Neural cell (in vitro differentiated cells): ENCODE measurements around the gene NOP16. TPM values are rescaled to one million over a fixed set of nuclear protein-coding genes. Genes with fewer than 3 reads are reported as not detected.

Source experiments
- H2AFZ ChIP-seq: fragments of 200-600, 300-800 bp; sonication (generic), shearing (Covaris generic); 2 replicates; pipeline ENCODE4 v1.6.0; 2014; ENCODE audit warnings: low read depth, mild to moderate bottlenecking, antibody characterized with exemption, low read length, moderate library complexity
- H3F3A ChIP-seq: fragments of 200-600 bp; shearing (Covaris generic); 2 replicates; pipeline ENCODE4 v1.6.1; 2016; ENCODE audit warnings: mild to moderate bottlenecking, moderate library complexity, mixed read lengths, antibody characterized with exemption, low read length; ENCODE audit not compliant: insufficient read depth, poor library complexity, severe bottlenecking
- H3K27ac ChIP-seq: fragments of 200-600, 300-800 bp; sonication (generic), shearing (Covaris generic); 2 replicates; pipeline ENCODE4 v1.5.1; 2014; ENCODE audit warnings: mild to moderate bottlenecking, low read length, moderate library complexity
- H3K27me3 ChIP-seq: fragments of 300-800, 200-600 bp; sonication (generic), shearing (Covaris generic); 2 replicates; pipeline ENCODE4 v1.6.0; 2014; ENCODE audit warnings: mild to moderate bottlenecking, low read depth, low read length, moderate library complexity; ENCODE audit not compliant: insufficient read depth
- H3K36me3 ChIP-seq: fragments of 300-800, 200-600 bp; sonication (generic), shearing (Covaris generic); 2 replicates; pipeline ENCODE4 v1.5.1; 2014; ENCODE audit warnings: mild to moderate bottlenecking, antibody characterized with exemption, low read length, moderate library complexity; ENCODE audit not compliant: insufficient read depth
- H3K4me2 ChIP-seq: fragments of 300-800, 200-600 bp; sonication (generic), shearing (Covaris generic); 2 replicates; pipeline ENCODE4 v1.6.0; 2014; ENCODE audit warnings: mild to moderate bottlenecking, low read length
- H3K4me3 ChIP-seq: fragments of 300-800, 200-600 bp; sonication (generic), shearing (Covaris generic); 2 replicates; pipeline ENCODE4 v1.5.1; 2014; ENCODE audit warnings: mild to moderate bottlenecking, low read length, moderate library complexity
- H3K79me2 ChIP-seq: fragments of 200-600 bp; shearing (Covaris generic); replicated peaks from 2 replicates; pipeline ENCODE4 v1.6.0; 2014; ENCODE audit warnings: mild to moderate bottlenecking, low read length, moderate library complexity; ENCODE audit not compliant: insufficient read depth
- H3K9ac ChIP-seq: fragments of 300-800, 200-600 bp; sonication (generic), shearing (Covaris generic); 2 replicates; pipeline ENCODE4 v1.6.1; 2016; ENCODE audit warnings: mild to moderate bottlenecking, low read length, mixed read lengths
- H3K9me2 ChIP-seq: fragments of 200-600 bp; shearing (Covaris generic); 2 replicates; pipeline ENCODE4 v1.6.1; 2016; ENCODE audit warnings: mild to moderate bottlenecking, low read length, mixed read lengths; ENCODE audit not compliant: insufficient read depth
- H3K9me3 ChIP-seq: fragments of 200-600, 300-800 bp; sonication (generic), shearing (Covaris generic); 2 replicates; pipeline ENCODE4 v1.6.1; 2016; ENCODE audit warnings: mild to moderate bottlenecking, mixed run types, low read length, moderate library complexity, mixed read lengths
- H4K20me1 ChIP-seq: fragments of 200-600 bp; shearing (Covaris generic); 2 replicates; pipeline ENCODE4 v1.6.1; 2016; ENCODE audit warnings: mild to moderate bottlenecking, mixed run types; ENCODE audit not compliant: insufficient read depth
- CTCF ChIP-seq: fragments of 450-650 bp; IDR thresholded peaks from 2 replicates; pipeline ENCODE4 v1.5.1; 2014; ENCODE audit warnings: antibody characterized with exemption, mild to moderate bottlenecking, moderate library complexity; ENCODE audit not compliant: poor library complexity, severe bottlenecking
- EP300 ChIP-seq: fragments of 450-650 bp; conservative IDR thresholded peaks from 2 replicates; pipeline ENCODE4 v1.6.1; 2014; ENCODE audit warnings: antibody characterized with exemption, mild to moderate bottlenecking, moderate library complexity; ENCODE audit not compliant: poor library complexity, severe bottlenecking
- EZH2 ChIP-seq: fragments of 200-600, 300-800 bp; shearing (Covaris generic), sonication (generic); IDR thresholded peaks from 2 replicates; pipeline ENCODE4 v1.6.1; 2014; ENCODE audit warnings: antibody characterized with exemption, low read length, borderline replicate concordance, mild to moderate bottlenecking; ENCODE audit not compliant: insufficient read depth, poor library complexity, severe bottlenecking
- MXI1 ChIP-seq: fragments of 450-650 bp; conservative IDR thresholded peaks from 2 replicates; pipeline ENCODE4 v1.6.1; 2014; ENCODE audit warnings: antibody characterized with exemption, mild to moderate bottlenecking; ENCODE audit not compliant: poor library complexity, severe bottlenecking
- POLR2AphosphoS5 ChIP-seq: IDR thresholded peaks from 2 replicates; pipeline ENCODE4 v1.6.1; 2012
- RAD21 ChIP-seq: fragments of 450-650 bp; conservative IDR thresholded peaks from 2 replicates; pipeline ENCODE4 v1.6.1; 2014; ENCODE audit warnings: antibody characterized with exemption, mild to moderate bottlenecking, moderate library complexity
- REST ChIP-seq: IDR thresholded peaks from 2 replicates; pipeline ENCODE4 v1.6.1; 2012; ENCODE audit warnings: borderline replicate concordance
- SMC3 ChIP-seq: fragments of 450-650 bp; conservative IDR thresholded peaks from 2 replicates; pipeline ENCODE4 v1.6.1; 2014; ENCODE audit warnings: antibody characterized with exemption, mild to moderate bottlenecking, moderate library complexity; ENCODE audit not compliant: poor library complexity
- TAF1 ChIP-seq: IDR thresholded peaks from 2 replicates; pipeline ENCODE4 v1.6.1; 2012; ENCODE audit warnings: low read depth
- polyA plus RNA-seq: library from polyadenylated mRNA; depleted of rRNA; stranded (reverse); fragments of >200 nt; gene quantifications from 2 replicates; pipeline ENCODE4 v1.2.3, GENCODE V29; 2014

NOP16 gene
- polyA plus RNA-seq, 1 donor from 2014 or later: 23.9 TPM

- TF ChIP-seq MXI1: no peak
- TF ChIP-seq TAF1: no peak
- no peak for TF ChIP-seq SMC3
- TF ChIP-seq EZH2: no peak
- TF ChIP-seq CTCF: no peak
- no peak for TF ChIP-seq REST
- TF ChIP-seq POLR2AphosphoS5: no peak
- TF ChIP-seq RAD21: no peak
- Histone ChIP-seq H3K79me2 (no peaks in the 10 kb centered on the region), H4K20me1 (no peaks in the 10 kb centered on the region), H3K9me3 (no peaks in the 10 kb centered on the region), H3F3A (no peaks in the 10 kb centered on the region), H3K9ac (no peak overlapping the region), H3K36me3 (no peaks in the 10 kb centered on the region), H3K4me3 (no peak overlapping the region), H3K27me3 (no peaks in the 10 kb centered on the region), H2AFZ (no peak overlapping the region), H3K4me2 (no peak overlapping the region), H3K9me2 (no peaks in the 10 kb centered on the region), H3K27ac (no peak overlapping the region)
Measured at GRCh38 chr5:176432707-176433106, 44.3 kb upstream of the NOP16 start.

- Histone ChIP-seq H3K9me2 (no peaks in the 10 kb centered on the region), H3K27me3 (no peaks in the 10 kb centered on the region), H3F3A (no peaks in the 10 kb centered on the region), H4K20me1 (no peaks in the 10 kb centered on the region), H3K79me2 (no peaks in the 10 kb centered on the region), H3K36me3 (no peaks in the 10 kb centered on the region), H3K9ac (no peak overlapping the region), H3K9me3 (no peaks in the 10 kb centered on the region), H3K4me2 (no peak overlapping the region), H2AFZ (no peak overlapping the region), H3K27ac (no peak overlapping the region), H3K4me3 (no peak overlapping the region)
- no peak for TF ChIP-seq EZH2
- no peak for TF ChIP-seq MXI1
- TF ChIP-seq CTCF: no peak
- TF ChIP-seq TAF1: no peak
- TF ChIP-seq POLR2AphosphoS5: no peak
- TF ChIP-seq RAD21: no peak
- TF ChIP-seq REST: no peak
- TF ChIP-seq EP300: no peak
- TF ChIP-seq SMC3: no peak
Measured at GRCh38 chr5:176429972-176430371, 41.6 kb upstream of the NOP16 start.
